ENCODE data around the gene MRPL4. TPM values are rescaled to one million over a fixed set of nuclear protein-coding genes. Genes with fewer than 3 reads are reported as not detected.
A peak's percentile ranks its signal among the peaks of the same experiment; 100 is the strongest.

MRPL4 gene
- total and polyA plus RNA-seq, 12 donors = 33.4 to 123 (median 64.1) TPM

- Histone ChIP-seq H3K36me3 (replicated peaks in 1 of 2) (peaks cover 0 to 47% of the 10 kb centered on the region in 2 donors), H3K4me1 (replicated peaks in 1 of 2) (peaks cover 6 to 10% of the 10 kb centered on the region in 2 donors), H3K9me3 (replicated peaks in 1 of 3) (no peaks in the 10 kb centered on the region), H3K27ac (no peak overlapping the region), H3K4me3 (no peak overlapping the region), H3K27me3 (no peaks in the 10 kb centered on the region)
- WGBS, 4 donors = 88 to 90% (median 89%) methylated on average over 9 to 18 of the region's 18 CpGs; no CpG with 5 or more reads in 1 of the 4 donors
- no peak for DNase-seq
- TF ChIP-seq CTCF (IDR thresholded peaks at IDR 0.05) (no peak), POLR2A (IDR thresholded peaks at IDR 0.05) (no peak)
- intact Hi-C loops (cut with DNase I) = loop anchor here in 1 of 2 donors (10.0 kb wide), 1 partner anchor 322 kb away; the partner anchor contains the start of gene OLFM2
Observed at GRCh38 chr19:10256551-10256950, 4.5 kb downstream of the MRPL4 start.

- no peak overlapping the region for H3K27ac ChIP-seq
- peaks cover 0 to 47% of the 10 kb centered on the region in 2 donors for H3K36me3 ChIP-seq (replicated peaks in 1 of 2)
- intact Hi-C loops (cut with DNase I) = loop anchor here in 1 of 2 donors (10.0 kb wide), 1 partner anchor 322 kb away; the partner anchor contains the start of gene OLFM2
- DNase-seq = no peak
- peaks cover 6 to 10% of the 10 kb centered on the region in 2 donors for H3K4me1 ChIP-seq (replicated peaks in 1 of 2)
- H3K27me3 ChIP-seq = no peaks in the 10 kb centered on the region
- H3K4me3 ChIP-seq = no peak overlapping the region
- no peaks in the 10 kb centered on the region for H3K9me3 ChIP-seq (replicated peaks in 1 of 3)
- TF ChIP-seq CTCF (IDR thresholded peaks at IDR 0.05) = no peak
- TF ChIP-seq POLR2A (IDR thresholded peaks at IDR 0.05) = no peak
- 82 to 88% (median 86%) methylated on average over 9 of the region's 9 CpGs for WGBS, 4 donors
Observed at GRCh38 chr19:10256970-10257615, 5.1 kb downstream of the MRPL4 start.

- Histone ChIP-seq H3K9me3 (replicated peaks in 1 of 3) (no peaks in the 10 kb centered on the region), H3K36me3 (replicated peaks in 1 of 2) (peaks cover 0 to 47% of the 10 kb centered on the region in 2 donors), H3K27ac (no peak overlapping the region), H3K27me3 (no peaks in the 10 kb centered on the region), H3K4me3 (no peak overlapping the region), H3K4me1 (replicated peaks in 1 of 2) (peaks cover 0 to 2% of the 10 kb centered on the region in 2 donors)
- intact Hi-C loops (cut with DNase I) = loop anchor here in 1 of 2 donors (10.0 kb wide), 1 partner anchor 323 kb away; the partner anchor contains the start of gene OLFM2
- TF ChIP-seq CTCF (IDR thresholded peaks at IDR 0.05) (no peak), POLR2A (IDR thresholded peaks at IDR 0.05) (no peak)
- no peak for DNase-seq
- WGBS, 4 donors = 94 to 100% (median 97%) methylated on average over 9 to 18 of the region's 18 CpGs
Observed at GRCh38 chr19:10258080-10258710, 6.2 kb downstream of the MRPL4 start.

GRCh38 chr19:10259162-10259905, 7.3 kb downstream of the MRPL4 start:
- H3K27me3 ChIP-seq = no peaks in the 10 kb centered on the region
- no peak overlapping the region for H3K4me3 ChIP-seq
- H3K9me3 ChIP-seq (replicated peaks in 1 of 3) = no peaks in the 10 kb centered on the region
- TF ChIP-seq CTCF (IDR thresholded peaks at IDR 0.05) = peak; percentile 45 to 72 (median 69)
- no peak for TF ChIP-seq POLR2A (IDR thresholded peaks at IDR 0.05)
- WGBS, 4 donors = 54 to 72% (median 59%) methylated on average over 17 to 32 of the region's 32 CpGs
- intact Hi-C loops (cut with DNase I) = loop anchor here in 1 of 2 donors (10.0 kb wide), 1 partner anchor 325 kb away; the partner anchor contains the start of gene OLFM2
- H3K27ac ChIP-seq = no peak overlapping the region
- peaks cover 0 to 43% of the 10 kb centered on the region in 2 donors for H3K36me3 ChIP-seq (replicated peaks in 1 of 2)
- DNase-seq = peak; percentile 80 to 95 (median 90)
- H3K4me1 ChIP-seq (replicated peaks in 1 of 2) = no peaks in the 10 kb centered on the region
